Measurements from ENCODE around the gene METTL23. TPM values are rescaled to one million over a fixed set of nuclear protein-coding genes. Genes with fewer than 3 reads are reported as not detected.
"Not testable (repeated sequence)": the region's sequence is repeated elsewhere in the genome, so short reads cannot be mapped to it uniquely, and the experiment has no call there.

The METTL23 gene
- polyA plus RNA-seq, 12 donors, result 11.9 to 28.1 (median 21.1) TPM; not detected in 1

DNA sequence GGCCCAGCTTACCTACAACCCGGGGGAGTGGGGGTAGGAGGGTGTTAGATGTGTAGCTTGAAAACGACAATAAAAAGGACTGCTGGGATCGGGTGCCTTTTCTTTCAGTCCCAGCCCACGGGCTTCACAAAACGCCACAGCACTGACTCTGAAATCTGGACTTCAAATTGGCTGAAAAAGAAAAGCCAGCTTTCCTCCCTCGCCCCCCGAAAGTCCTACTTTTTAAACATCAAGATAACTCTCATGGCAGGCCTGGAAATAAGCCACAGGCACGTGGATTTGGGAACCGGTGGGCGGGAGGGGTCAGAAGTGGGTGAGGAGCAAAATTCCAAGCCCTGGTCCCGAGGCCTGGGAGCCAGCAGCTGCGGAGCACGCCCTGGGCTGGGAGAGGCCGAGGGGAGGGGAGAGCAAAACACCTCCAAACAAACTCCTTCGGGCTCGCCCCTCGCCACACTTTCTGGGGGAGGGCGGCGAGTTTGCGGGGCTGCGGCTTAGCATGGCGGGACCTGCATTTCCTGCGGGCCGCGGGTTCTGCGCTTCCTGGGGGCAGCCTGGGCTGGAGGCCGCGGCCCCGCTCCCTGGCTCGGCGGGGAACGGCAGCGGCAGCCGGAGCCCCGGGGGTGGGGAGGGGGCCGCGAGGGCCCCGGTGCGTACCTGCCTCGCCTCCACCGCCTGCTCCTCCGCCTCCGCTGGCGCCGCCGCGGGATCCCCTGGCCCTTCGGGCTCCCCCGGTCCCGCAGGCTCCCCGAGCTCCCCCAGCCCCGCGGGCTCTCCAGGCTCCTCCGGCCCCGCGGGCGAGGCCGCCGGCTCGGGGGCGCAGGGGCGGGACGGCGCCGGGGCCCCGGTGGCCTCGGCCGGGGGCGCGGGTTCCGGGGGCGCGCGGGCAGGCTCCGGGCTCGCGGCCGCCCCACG lies 16.4 kb upstream of the METTL23 start:
- DNase-seq, result not testable (repeated sequence)

DNA sequence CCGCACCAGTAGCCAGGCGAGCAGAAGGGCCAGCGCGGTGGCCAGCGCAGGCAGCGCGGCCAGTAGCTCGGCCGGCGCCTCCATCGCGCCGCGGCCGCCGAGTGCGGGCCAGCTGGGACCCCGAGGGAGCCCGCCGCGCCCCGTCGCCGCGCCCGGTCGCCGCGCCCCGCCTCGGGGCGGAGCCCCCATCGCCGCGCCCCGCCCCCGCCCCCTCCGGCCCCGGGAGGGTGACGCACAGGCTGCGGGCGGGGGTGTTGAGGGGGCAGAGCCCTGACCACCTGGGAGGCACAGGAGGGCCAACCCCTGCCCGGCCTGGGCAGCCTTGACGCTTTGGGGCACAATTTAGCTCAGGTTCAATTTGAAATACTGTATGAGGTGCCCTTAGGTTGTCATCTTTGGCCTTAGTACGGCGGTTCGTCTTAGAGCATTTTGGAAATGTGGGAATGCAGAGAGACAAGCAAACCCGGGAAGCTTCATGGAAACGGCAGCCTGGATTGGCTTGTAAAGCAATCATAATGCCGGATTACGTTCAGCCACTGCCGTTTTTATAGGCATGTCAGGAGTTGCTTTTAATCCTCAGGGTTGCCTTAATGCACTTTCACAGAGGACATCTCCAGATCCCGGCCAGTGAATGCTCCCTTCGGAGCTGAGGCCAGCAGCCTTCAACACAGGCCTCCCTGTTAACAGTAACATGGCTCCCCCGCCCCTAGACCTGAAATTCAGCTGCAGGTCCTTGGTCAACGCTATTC lies 15.6 kb upstream of the METTL23 start, which contains the start of gene MXRA7:
MXRA7 (minus strand) TSS at position 103 of the 749 bp plus-strand sequence; CDS start at position 84, 19 bp downstream.
- no peak for DNase-seq

DNA sequence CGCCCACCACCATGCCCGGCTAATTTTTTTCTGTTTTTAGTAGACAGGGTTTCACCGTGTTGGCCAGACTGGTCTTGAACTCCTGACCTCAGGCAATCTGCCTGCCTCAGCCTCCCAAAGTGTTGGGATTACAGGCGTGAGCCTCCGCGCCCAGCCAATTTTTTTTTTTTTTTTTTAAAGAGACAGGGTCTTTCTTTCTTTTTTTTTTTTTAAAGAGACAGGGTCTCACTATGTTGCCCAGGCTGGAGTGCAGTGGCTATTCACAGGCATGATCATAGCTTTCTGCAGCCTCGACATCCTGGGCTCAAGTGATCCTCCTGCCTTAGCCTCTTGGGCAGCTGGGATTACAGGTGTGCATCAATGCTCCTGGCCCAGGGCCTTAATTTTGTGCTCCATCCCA lies 14.3 kb upstream of the METTL23 start:
- not testable (repeated sequence) for DNase-seq

DNA sequence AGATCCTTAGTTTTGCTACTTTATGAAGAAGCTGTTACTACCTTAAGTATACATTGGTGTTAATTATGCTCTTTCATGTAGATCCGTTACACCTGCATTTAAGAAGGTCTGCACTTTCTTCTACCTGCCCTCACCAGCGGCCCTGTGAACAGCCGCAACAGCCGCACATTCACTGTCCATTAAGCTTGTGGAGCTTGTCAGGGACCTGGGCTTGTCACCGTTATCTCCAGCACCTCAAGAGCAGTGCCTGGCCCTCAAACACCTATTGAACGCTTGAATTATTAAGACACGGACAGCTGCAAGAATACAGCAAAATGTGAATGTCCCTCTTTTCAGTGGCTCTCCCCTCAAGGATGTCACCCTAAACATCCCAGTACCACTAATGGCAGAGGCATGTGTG lies 12.9 kb upstream of the METTL23 start:
- DNase-seq, result no peak

DNA sequence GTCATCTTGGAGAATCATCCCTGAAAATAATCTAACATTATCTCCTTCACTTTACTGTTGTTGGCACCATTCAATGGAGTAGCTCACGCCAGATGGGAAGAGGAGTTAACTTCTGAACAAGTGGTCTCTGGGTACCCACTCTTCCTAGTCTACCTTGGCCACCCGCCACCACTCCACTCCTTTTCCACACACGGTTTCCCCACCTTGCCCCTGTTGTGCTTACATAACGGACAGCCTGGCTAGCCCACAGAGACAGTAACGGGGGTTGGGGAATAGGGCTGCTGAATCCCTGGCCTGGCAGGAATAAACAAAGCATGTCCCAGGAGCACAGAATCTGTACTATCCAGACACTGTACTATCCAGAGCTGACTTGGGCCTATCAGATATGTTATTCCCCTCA lies 12.3 kb upstream of the METTL23 start:
- no peak for DNase-seq

DNA sequence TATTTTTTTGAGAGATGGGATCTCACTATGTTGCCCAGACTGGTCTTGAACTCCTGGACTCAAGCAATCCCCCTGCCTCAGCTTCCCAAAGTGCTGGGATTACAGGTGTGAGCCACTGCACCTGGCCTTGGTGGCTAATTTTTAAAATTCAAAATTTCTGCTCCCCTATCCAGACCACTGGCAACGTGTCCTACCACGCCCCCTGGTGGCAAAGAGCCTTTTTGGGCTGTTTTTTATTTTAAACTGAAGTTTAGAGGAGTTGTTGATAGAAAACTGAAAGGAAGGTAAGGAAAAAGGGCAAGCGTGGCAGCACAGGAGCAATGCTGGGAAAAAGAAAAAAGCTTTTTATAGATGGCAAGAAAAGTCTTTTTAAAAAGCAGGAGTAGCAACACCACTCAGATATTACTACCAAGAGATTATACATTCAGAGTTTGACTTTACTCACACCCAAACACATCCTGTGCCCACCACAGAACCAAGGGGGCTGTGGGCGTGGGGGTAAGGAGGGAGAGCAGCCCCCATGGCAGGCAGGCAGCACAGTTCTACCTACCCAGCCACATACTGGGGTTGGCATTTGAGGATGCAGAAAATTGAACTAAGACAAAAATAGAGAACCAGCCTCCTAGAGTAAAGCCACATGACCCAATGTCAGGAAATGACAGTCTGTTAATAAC lies 11.7 kb upstream of the METTL23 start:
- DNase-seq, result peak; percentile 78

DNA sequence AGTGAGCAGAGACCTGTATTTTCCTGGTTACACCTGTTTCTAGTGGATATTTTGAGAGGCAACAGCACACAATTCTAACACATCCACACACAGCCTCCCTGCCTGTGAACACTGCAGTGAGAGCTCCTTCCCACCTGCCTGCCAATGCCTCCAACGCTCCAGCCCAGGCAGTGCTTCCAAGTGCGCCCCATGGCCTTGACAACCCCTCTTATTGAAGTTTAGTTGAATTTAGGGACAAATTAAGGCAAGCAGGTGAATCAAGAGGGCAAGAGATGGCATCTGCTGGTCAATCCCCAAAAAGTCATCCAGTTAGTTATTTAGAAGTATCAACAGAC lies 11.2 kb upstream of the METTL23 start:
- DNase-seq, result no peak

DNA sequence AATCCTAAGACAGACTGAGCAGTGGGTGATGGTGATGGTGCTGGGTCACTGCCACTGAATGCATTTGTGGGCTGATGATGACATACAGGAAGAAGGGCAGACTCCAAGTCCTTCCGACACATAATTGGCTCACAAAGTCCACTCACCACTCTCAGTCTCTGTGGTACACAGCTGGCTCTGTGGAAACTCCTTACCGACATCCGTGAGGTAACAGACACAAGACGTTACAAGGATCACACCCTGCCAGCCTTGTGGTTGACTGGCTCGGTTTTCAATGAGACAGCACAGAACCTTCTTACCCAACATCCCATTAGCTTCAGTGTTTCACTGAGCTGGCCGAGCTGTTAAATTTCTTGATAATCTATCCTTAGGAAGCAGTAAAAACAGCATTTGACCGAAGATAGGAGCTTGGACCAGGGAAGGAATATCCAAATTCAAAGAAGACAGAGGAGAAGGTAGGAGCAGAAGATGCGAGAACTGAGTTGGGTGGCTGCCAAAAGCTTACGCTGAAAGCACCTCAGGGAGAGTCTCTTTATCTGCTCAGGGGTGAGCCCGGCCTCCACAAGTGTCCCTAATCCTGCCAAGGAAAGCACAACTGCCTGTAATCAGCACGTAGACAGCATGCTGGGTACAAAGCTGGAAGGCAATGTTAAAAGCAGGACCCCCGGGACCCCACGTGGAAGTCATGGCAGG lies 10.3 kb upstream of the METTL23 start:
- DNase-seq, result no peak

DNA sequence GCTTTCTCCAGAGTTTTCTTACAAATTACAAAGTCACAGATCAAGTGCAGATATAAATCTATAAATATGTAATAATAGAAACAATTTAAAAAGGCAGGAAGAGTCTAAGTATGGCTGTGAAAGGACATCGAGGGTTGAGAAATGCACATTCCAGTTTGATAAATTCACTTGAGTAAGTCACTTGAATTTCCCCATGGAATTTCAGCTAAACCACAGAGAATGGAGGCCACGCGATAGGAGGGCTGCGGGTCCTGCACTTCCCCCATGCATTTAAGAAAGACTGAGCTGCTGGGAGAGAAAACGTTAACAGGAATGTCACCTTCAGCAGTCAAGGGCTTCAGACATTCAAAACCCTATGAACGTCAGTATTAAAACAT lies 9.8 kb upstream of the METTL23 start:
- no peak for DNase-seq

DNA sequence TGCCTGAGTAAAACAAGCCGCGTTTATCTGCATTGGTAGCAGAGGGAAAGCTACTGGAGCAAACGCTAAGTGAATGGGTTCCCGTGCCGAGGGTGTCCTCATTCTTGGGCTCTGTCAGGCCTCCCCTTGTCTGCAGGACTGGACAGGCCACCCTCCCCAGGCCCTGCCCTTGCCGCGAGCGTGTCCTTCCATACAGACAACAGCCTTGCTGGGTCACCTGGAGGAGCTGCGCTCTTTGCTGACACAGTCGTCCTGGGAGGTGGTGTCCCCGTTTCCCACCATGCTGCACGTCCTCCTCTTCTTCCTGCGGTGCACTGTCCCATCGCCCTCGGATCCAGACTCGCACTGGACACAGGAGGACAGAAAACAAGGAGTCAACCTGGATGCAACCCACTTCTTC lies 8.1 kb upstream of the METTL23 start:
- no peak for DNase-seq

DNA sequence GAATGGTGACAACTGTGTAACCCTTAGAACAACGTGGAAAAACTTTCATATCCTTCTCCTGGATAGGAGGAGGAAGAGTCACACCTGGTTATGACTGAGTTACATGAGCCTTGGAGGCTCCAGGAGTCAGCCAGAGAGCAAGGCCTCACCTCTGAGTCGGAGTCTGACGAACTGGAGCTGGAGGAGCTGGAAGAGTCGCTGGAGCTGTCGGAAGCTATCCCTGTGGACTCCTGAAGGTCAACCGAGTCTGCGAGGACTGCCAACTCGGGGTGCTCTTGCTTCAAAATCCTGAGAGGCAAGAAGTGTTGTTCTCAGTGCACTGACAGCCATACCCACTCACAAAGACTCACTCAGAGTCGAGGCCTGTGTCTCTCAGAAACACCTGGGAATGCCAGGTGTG lies 6.4 kb upstream of the METTL23 start:
- DNase-seq, result no peak

DNA sequence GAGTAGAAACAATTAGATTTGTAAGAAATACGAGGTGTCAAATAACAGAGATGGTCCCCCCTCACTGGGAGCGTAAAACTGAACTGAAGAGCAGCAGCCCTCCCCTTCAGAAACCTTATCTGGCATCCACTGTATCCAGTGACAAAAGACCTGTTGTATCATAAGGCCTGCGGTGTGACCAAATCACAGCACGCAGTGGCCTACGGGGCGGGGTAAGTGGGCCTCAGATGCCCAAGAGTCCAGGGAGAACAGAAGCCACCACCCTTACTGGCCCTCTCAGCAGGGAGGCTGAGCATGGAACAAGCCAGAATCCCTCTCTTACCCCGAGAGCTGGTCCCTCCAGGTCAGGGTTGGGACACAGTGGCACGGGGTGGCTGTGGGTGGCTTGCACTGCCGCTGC lies 5.7 kb upstream of the METTL23 start:
- DNase-seq, result no peak

DNA sequence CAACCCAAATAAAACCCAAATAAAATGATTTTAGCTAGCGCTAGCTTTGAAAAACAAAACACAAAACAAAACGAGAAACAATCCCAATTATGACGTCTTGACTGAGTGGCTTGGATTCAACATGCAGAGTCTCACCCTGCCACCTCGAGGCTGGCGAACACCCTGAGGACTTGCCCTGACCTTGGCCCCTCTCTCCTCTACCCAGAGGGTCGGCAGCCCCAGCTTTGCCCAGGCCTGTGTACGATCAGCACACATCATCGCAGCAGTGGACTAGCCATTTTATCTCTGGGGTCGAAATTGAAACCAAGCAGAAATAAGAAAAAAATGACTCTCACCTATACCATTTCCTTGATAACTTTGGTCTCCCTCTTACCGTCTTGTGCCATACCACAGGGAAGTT lies 5.2 kb upstream of the METTL23 start:
- no peak for DNase-seq

DNA sequence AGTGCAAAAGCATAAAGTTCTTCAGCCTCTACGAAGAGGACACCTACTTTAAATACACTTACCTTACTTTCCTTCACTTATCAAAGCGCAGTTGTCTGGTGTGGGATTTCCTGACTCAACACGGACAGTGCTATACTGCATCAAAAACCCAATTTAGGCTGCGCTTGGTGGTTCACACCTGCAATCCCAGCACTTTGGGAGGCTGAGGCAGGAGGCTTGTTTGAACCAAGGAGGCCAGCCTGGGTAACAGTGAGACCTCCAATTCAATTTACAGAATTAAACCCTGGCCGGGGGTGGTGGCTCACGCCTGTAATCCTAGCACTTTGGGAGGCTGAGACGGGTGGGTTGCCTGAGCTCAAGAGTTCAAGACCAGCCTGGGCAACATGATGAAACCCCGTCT lies 4.4 kb upstream of the METTL23 start:
- DNase-seq, result no peak

DNA sequence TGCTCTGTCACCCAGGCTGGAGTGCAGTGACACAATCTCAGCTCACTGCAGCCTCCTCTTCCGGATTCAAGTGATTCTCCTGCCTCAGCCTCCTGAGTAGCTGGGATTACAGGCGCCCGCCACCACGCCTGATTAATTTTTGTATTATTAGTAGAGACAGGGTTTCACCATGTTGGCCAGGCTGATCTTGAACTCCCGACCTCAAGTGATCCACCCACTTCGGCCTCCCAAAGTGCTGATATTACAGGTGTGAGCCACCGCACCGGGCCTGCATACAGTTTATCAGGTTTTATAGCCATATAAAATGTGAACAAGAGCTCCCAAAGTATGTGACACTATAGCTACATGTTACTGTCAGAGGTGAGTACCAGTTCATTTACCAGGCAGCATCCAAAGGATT lies 3.7 kb upstream of the METTL23 start:
- DNase-seq, result not testable (repeated sequence)

DNA sequence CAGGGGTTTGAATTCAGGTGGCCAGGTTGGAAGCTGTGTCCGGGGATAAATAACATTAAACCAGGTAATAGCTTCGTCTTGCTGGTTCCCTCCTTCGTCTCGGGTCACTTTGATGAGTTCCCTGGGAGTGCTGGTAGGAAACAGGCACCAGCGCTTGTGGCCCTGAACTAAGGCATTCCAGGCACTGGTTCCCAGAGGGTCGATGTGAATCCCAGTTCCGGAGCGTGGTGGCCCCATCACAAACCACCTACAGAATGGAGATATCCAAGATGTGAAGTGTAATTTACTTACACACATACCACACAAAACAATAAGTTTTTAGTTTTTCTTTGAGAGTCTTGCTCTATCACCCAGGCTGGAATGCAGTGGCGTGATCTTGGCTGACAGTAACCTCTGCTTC lies 2.8 kb upstream of the METTL23 start:
- no peak for DNase-seq

DNA sequence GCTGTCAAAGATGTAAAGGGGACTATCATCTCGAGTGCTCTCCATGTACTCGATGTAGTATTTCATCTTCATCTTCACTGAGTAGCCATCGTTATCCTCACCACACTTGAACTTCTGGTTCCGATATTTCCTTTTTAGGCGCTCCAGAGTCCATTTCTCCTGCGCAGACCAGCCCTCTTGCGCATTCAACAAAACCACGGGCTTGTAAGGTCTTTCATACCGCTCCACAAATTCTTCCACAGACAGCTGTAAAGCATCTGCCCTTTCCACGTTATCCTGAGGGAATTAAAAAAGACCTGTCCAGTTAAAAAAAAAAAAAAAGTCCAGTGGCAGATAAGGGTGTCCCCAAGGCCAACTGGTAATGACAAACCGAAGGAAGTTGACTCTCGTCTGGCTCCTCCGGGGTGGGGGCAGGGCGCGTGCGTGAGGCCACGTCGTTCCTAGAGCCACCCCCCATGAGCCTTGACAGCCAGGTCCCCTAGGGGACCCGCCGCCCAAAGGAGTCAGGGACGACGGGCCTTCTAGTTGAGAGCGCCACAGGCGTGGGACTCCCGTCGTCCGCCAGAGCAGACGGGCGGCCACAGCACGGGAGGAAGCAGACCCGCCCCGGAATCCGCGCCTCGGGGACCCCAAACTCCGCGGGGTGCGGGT lies 934 bp upstream of the METTL23 start:
- no peak for DNase-seq

DNA sequence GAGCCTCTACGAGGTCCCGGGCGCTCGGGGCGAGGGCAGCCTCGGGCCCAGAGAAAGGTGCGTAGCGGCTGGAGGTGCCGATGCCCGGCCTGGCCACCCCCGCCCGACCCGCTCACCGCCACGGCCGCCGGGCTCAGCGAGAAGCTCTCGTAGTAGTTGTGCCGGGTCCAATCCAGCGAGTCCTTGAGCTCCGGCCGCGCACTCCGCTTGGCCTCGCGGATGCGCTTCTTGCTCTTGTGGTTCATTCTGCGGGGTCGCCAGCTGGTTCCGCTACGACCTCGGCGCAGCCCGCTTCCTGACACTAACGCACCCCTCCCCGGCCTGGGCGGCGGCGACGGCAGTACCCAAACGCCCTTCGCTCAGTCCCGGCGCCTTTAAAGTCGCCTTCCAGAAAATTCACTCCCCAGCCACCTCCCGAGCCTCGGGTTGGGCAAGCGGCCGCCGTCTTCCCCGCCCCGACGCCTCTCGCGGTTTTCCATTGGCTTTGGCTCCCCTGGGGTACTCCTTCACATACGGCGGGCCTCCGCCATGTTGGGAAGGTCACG lies 336 bp upstream of the METTL23 start, which contains the start of gene JMJD6:
JMJD6 (minus strand) TSS at position 376 of the 545 bp plus-strand sequence; CDS start at position 245, 131 bp downstream.
- peak; percentile 97 for DNase-seq

DNA sequence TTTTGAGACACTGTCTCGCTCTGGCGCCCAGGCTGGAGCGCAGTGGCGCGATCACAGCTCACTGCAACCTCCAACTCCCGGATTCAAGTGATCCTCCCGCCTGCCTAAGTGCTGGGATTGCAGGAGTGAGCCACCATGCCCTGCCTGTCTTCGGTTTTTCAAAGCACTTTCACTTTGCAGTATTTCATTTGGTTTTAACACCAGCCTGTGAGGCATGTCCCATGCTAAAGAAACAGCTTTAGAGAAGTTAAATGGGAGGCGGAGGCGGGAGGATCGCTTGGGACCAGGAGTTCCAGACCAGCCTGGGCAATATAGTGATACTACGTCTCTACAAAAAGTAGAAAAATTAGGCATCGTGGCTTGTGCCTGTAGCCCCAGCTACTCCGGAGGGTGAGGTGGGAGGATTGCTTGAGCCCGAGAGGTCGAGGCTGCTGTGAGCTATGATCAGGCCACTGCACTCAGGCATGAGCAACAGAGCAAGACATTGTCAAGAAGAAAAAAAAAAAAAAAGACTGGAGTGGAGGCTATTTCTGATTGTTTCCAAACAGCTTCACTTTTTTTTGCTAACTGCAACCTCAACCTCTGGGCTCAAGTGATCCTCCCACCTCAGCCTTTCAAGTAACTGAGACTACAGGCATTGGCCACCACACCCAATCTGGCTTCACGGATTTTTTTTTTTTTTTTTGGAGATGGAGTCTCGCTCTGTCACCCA lies 1.3 kb downstream of the METTL23 start:
- DNase-seq, result no peak

Data from muscle of arm (tissue), 12 donors.